Measurements from ENCODE around the gene COL4A1. TPM values are rescaled to one million over a fixed set of nuclear protein-coding genes. Genes with fewer than 3 reads are reported as not detected.

COL4A1 gene
- total and polyA plus RNA-seq, 2 of the 13 experiments (the other 11 are each of a cell fraction or from before 2014, with no cell fraction given) = not detected

- no peak for TF ChIP-seq PRDM4 (CRISPR knock-in tag; IDR thresholded peaks at IDR 0.05; ENCODE audit: borderline replicate concordance)
- TF ChIP-seq, protein P1, sequence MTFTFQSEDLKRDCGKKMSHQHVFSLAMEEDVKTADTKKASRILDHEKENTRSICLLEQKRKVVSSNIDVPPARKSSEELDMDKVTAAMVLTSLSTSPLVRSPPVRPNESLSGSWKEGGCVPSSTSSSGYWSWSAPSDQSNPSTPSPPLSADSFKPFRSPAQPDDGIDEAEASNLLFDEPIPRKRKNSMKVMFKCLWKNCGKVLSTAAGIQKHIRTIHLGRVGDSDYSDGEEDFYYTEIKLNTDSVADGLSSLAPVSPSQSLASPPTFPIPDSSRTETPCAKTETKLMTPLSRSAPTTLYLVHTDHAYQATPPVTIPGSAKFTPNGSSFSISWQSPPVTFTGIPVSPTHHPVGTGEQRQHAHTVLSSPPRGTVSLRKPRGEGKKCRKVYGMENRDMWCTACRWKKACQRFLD (CRISPR knock-in tag; IDR thresholded peaks at IDR 0.05; ENCODE audit: borderline replicate concordance) = no peak
- TF ChIP-seq ZFP90 (CRISPR knock-in tag; IDR thresholded peaks at IDR 0.05; ENCODE audit: borderline replicate concordance) = no peak
- no peak for TF ChIP-seq ZNF816 (CRISPR knock-in tag; IDR thresholded peaks at IDR 0.05; ENCODE audit: borderline replicate concordance)
- no peak for TF ChIP-seq TBX3 (IDR thresholded peaks at IDR 0.05; ENCODE audit: borderline replicate concordance)
- TF ChIP-seq AHR (CRISPR knock-in tag; IDR thresholded peaks at IDR 0.05) = no peak
- no peak for TF ChIP-seq MBD4 (IDR thresholded peaks at IDR 0.05; ENCODE audit: borderline replicate concordance, low read length)
- no peak for TF ChIP-seq RFXANK (CRISPR knock-in tag; IDR thresholded peaks at IDR 0.05)
- TF ChIP-seq FOXO4 (CRISPR knock-in tag; conservative IDR thresholded peaks at IDR 0.05) = no peak
- TF ChIP-seq NCOA1 (CRISPR knock-in tag; IDR thresholded peaks at IDR 0.05) = no peak
- TF ChIP-seq, protein P2, sequence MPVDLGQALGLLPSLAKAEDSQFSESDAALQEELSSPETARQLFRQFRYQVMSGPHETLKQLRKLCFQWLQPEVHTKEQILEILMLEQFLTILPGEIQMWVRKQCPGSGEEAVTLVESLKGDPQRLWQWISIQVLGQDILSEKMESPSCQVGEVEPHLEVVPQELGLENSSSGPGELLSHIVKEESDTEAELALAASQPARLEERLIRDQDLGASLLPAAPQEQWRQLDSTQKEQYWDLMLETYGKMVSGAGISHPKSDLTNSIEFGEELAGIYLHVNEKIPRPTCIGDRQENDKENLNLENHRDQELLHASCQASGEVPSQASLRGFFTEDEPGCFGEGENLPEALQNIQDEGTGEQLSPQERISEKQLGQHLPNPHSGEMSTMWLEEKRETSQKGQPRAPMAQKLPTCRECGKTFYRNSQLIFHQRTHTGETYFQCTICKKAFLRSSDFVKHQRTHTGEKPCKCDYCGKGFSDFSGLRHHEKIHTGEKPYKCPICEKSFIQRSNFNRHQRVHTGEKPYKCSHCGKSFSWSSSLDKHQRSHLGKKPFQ (CRISPR knock-in tag; IDR thresholded peaks at IDR 0.05; ENCODE audit: insufficient replicate concordance) = no peak
Observed at GRCh38 chr13:110197471-110197870, 109.5 kb downstream of the COL4A1 start (continued).
